ENCODE results near the gene PAX6. TPM values are rescaled to one million over a fixed set of nuclear protein-coding genes. Genes with fewer than 3 reads are reported as not detected.

PAX6 gene
- total RNA-seq, 4 donors from 2014 or later: 0.08 to 1.1 (median 0.55) TPM

DNA sequence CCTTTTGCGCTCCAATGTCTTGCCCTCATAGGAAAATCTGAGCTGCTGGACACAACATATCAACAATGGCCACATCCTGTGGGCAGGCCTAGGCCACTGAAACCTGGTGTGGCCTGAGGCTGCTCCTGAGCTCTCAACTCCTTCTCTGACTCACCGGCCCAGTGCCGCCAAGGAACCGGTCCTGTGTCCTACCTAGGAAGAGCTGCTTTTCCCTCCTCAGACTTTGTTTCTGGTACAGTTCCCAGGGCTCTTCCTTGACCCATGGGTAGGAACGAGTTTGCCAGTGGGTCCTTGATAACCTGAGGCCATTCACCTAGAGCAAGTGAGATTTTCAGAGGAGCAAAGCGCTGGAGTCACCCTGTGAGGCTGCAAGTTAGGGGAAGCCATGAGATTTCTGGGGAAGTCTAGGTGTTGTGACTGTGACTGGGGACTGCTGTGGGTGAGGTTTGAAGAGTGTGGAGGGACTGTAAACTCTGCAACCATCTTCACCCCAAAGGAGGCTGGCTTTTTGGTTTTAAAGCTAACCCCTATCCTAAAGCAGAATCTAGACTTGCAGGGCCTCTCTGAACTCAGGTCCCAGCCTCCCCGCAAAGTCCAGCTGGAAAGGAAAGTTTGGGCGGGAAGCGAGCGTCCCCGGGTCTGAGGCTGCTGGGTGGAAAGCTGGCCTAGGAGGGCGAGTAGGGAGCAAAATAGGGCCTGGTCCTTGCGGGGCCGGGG, 12.0 kb upstream of the PAX6 start:
- ATAC-seq: no peak

DNA sequence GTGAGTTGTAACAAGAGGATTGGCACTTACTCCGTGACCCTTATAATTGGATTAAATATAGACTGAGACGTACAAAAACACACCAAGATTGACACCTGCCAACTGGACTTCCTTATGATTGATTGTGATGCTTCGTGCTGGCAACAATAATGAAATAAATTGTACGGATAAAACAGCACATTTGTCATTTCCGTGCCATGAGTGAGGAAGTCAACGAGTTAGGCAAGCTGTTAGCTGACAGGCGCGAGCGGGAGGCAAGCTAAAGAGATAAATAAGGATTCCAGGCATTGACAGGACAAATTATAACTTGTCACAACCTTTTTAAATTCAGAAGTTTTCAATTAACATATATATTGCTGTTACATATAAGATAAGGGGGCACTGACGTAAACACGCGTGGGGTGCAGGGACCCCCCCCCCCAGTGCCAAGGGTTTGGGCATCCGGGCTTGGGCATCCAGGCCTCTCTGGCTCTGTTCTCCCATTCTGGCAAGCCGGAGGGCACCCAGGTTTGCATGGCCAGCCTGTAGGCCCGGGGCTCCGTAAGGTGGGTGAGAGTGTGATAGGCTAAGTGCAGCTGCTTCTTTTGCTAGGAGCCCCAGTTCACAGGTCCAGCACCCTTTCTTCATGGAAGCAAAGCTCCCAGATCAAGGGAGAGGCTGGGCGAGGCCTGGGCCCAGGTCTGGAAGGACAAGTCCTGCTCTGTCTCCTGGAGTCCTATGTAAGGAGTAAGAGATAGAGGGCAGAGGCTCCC, 11.2 kb upstream of the PAX6 start:
- H3K27me3 ChIP-seq: peaks cover 100% of the 10 kb centered on the region
- TF ChIP-seq, protein P1, sequence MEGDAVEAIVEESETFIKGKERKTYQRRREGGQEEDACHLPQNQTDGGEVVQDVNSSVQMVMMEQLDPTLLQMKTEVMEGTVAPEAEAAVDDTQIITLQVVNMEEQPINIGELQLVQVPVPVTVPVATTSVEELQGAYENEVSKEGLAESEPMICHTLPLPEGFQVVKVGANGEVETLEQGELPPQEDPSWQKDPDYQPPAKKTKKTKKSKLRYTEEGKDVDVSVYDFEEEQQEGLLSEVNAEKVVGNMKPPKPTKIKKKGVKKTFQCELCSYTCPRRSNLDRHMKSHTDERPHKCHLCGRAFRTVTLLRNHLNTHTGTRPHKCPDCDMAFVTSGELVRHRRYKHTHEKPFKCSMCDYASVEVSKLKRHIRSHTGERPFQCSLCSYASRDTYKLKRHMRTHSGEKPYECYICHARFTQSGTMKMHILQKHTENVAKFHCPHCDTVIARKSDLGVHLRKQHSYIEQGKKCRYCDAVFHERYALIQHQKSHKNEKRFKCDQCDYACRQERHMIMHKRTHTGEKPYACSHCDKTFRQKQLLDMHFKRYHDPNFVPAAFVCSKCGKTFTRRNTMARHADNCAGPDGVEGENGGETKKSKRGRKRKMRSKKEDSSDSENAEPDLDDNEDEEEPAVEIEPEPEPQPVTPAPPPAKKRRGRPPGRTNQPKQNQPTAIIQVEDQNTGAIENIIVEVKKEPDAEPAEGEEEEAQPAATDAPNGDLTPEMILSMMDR (IDR thresholded peaks at IDR 0.05): no peak
- TF ChIP-seq EP300 (IDR thresholded peaks at IDR 0.05) (no peak), POLR2A (IDR thresholded peaks at IDR 0.05) (no peak), POLR2AphosphoS5 (IDR thresholded peaks at IDR 0.05) (no peak)
- peaks cover 0 to 7% (median 0%) of the 10 kb centered on the region in 3 donors for H3K9me3 ChIP-seq

More for the DNA sequence above, 12.0 kb upstream of the PAX6 start:
- H3K4me3 ChIP-seq: no peak overlapping the region
- TF ChIP-seq EP300 (IDR thresholded peaks at IDR 0.05) (no peak), POLR2AphosphoS5 (IDR thresholded peaks at IDR 0.05) (no peak), POLR2A (IDR thresholded peaks at IDR 0.05) (no peak)
- TF ChIP-seq, protein P1 (IDR thresholded peaks at IDR 0.05): no peak
- no peak overlapping the region for H3K27ac ChIP-seq
- H3K9me3 ChIP-seq: peaks cover 0 to 7% (median 0%) of the 10 kb centered on the region in 3 donors
- peaks cover 0 to 36% (median 5%) of the 10 kb centered on the region in 3 donors for H3K4me1 ChIP-seq
- WGBS, 2 donors (ENCODE audit: low coverage in 1 of 2): 47 to 87% methylated on average over 3 of the region's 14 CpGs
- H3K27me3 ChIP-seq: peaks cover 100% of the 10 kb centered on the region
- no peaks in the 10 kb centered on the region for H3K36me3 ChIP-seq

DNA sequence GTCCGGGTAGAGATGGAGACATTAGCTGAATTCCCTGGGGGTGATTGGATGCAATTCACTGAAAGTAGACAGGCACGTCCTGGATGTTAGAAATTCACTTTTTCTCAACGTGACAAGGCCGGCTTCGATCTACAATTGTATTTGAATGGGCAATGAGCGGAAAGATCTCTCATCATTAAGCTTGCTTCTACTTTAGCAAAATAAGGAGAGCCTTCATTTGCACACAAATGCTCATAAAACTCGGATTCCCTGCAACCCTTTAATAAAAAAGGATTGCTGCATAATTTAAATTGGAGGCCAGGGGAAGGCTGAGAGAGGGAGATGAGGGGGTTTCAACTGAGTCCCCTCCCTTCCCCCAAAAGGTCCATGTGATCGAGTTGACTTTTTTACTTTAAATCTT, 10.6 kb upstream of the PAX6 start:
- peaks cover 0 to 7% (median 0%) of the 10 kb centered on the region in 3 donors for H3K9me3 ChIP-seq
- H3K27me3 ChIP-seq: peaks cover 100% of the 10 kb centered on the region
- H3K4me3 ChIP-seq: no peak overlapping the region
- H3K27ac ChIP-seq: no peak overlapping the region
- ATAC-seq: no peak
- no peaks in the 10 kb centered on the region for H3K36me3 ChIP-seq
- peaks cover 0 to 40% (median 18%) of the 10 kb centered on the region in 3 donors for H3K4me1 ChIP-seq
- 11 to 24% methylated on average over 8 of the region's 8 CpGs for WGBS, 2 donors (ENCODE audit: low coverage in 1 of 2)
- no peak for TF ChIP-seq EP300 (IDR thresholded peaks at IDR 0.05)

More for the DNA sequence above, 11.2 kb upstream of the PAX6 start:
- H3K27ac ChIP-seq: no peak overlapping the region
- WGBS, 2 donors (ENCODE audit: low coverage in 1 of 2): 30 to 47% methylated on average over 11 of the region's 17 CpGs
- H3K4me3 ChIP-seq: no peak overlapping the region
- H3K4me1 ChIP-seq: peaks cover 0 to 40% (median 12%) of the 10 kb centered on the region in 3 donors
- ATAC-seq: no peak
- no peaks in the 10 kb centered on the region for H3K36me3 ChIP-seq

DNA sequence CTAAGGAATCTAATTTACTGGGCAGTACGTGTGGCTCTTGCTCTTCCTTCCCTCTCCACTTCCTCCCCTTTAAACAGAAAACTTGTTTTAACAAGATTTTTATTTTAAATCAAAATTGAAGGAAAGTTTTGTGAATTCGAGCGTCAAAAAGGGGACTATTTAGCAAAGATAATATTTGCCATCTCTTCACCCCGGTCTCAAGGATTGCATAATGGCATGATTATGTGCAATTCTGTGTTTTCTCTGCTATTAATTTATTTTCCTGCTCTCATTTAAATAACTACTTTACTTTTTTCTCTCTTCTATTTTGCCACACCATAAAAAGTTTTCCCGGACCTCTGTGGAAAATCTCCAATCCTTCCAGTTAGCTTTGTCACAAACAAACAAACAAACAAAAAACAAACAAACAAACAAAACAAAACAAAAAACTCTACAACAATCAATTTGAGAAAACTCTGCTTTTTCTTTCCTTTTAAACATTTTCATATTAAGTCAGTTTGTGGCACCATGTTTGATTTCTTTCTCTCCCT, 10.2 kb upstream of the PAX6 start:
- H3K9me3 ChIP-seq: peaks cover 0 to 7% (median 0%) of the 10 kb centered on the region in 3 donors
- no peak overlapping the region for H3K4me3 ChIP-seq
- no peak for ATAC-seq
- peaks cover 100% of the 10 kb centered on the region for H3K27me3 ChIP-seq
- no peaks in the 10 kb centered on the region for H3K36me3 ChIP-seq
- peaks cover 0 to 41% (median 22%) of the 10 kb centered on the region in 3 donors for H3K4me1 ChIP-seq
- H3K27ac ChIP-seq: no peak overlapping the region
- TF ChIP-seq, protein P1 (IDR thresholded peaks at IDR 0.05): no peak
- TF ChIP-seq EP300 (IDR thresholded peaks at IDR 0.05): no peak
- WGBS, 2 donors (ENCODE audit: low coverage in 1 of 2): 20% methylated on average over 5 of the region's 5 CpGs

DNA sequence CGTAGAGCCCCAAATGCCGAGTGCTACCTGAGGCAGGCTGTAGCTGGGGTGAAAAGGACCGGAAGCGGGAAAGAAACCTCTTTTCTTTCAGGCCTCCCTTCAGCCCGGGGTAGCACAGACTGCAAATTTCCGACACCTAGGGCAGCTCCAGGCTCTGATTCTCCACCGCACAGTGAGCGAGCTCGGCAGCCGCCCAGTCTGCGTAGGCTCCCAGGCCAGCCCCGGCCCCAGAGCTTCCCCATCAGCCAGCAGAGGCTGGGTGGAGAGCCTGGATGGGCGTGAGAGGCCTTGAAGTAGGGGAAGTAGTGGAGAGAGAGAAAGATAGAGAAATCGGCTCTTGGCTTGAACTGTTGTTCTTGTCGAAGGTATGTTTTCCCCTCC, 9.3 kb upstream of the PAX6 start:
- no peak overlapping the region for H3K27ac ChIP-seq
- no peak for ATAC-seq
- peaks cover 0 to 41% (median 31%) of the 10 kb centered on the region in 3 donors for H3K4me1 ChIP-seq
- H3K36me3 ChIP-seq: no peaks in the 10 kb centered on the region
- H3K27me3 ChIP-seq: peaks cover 100% of the 10 kb centered on the region
- H3K9me3 ChIP-seq: peaks cover 0 to 7% (median 0%) of the 10 kb centered on the region in 3 donors
- H3K4me3 ChIP-seq: no peak overlapping the region
- 20% methylated on average over 10 of the region's 15 CpGs; no CpG with 5 or more reads in 1 of the 2 donors for WGBS, 2 donors (ENCODE audit: low coverage in 1 of 2)
- TF ChIP-seq, protein P1 (IDR thresholded peaks at IDR 0.05): no peak
- no peak for TF ChIP-seq POLR2A (IDR thresholded peaks at IDR 0.05)
- no peak for TF ChIP-seq EP300 (IDR thresholded peaks at IDR 0.05)
- no peak for TF ChIP-seq POLR2AphosphoS5 (IDR thresholded peaks at IDR 0.05)
